Trophoblast cell (in vitro differentiated cells and primary cell): ENCODE measurements around the gene ARFGEF2.
A peak's percentile ranks its signal among the peaks of the same experiment; 100 is the strongest.

Experiments used
- DNase-seq, 2 donors: peaks; one replicate each; pipeline ENCODE4 v3.0.0-alpha.2; 2016
- H2AFZ ChIP-seq: 2 replicates; pipeline ENCODE4 v1.6.1; 2013; ENCODE audit warnings: low read length, moderate library complexity, mild to moderate bottlenecking; ENCODE audit not compliant: insufficient read depth, poor library complexity
- H2AK5ac ChIP-seq: 2 replicates; pipeline ENCODE4 v1.6.1; 2013; ENCODE audit warnings: mild to moderate bottlenecking, low read length
- H2BK120ac ChIP-seq: 2 replicates; pipeline ENCODE4 v1.6.1; 2013; ENCODE audit warnings: low read length, mild to moderate bottlenecking, moderate library complexity; ENCODE audit not compliant: insufficient read depth, poor library complexity
- H2BK12ac ChIP-seq: 2 replicates; pipeline ENCODE4 v1.6.1; 2013; ENCODE audit warnings: mild to moderate bottlenecking, low read length, moderate library complexity
- H2BK5ac ChIP-seq: 2 replicates; pipeline ENCODE4 v1.6.1; 2013; ENCODE audit warnings: low read length, low read depth, moderate library complexity, mild to moderate bottlenecking; ENCODE audit not compliant: poor library complexity
- H3K14ac ChIP-seq: 2 replicates; pipeline ENCODE4 v1.6.1; 2013; ENCODE audit warnings: mild to moderate bottlenecking, low read length
- H3K18ac ChIP-seq: 2 replicates; pipeline ENCODE4 v1.6.1; 2013; ENCODE audit warnings: mild to moderate bottlenecking, low read length
- H3K23ac ChIP-seq: 2 replicates; pipeline ENCODE4 v1.6.1; 2013; ENCODE audit warnings: low read length
- H3K27ac ChIP-seq: 2 replicates; pipeline ENCODE4 v1.5.1; 2013; ENCODE audit warnings: low read depth, mild to moderate bottlenecking, inconsistent platforms, low read length, moderate library complexity
- H3K27me3 ChIP-seq: 2 replicates; pipeline ENCODE4 v1.6.1; 2013; ENCODE audit warnings: inconsistent platforms, mild to moderate bottlenecking, low read length, moderate library complexity; ENCODE audit not compliant: insufficient read depth
- H3K36me3 ChIP-seq, 2 experiments: 1 replicate in 1 of 2; 2 replicates in 1 of 2; pipeline ENCODE4 v1.6.1; 2013; ENCODE audit warnings: low read length in 2 of 2, mild to moderate bottlenecking in 2 of 2, moderate library complexity in 1 of 2; ENCODE audit not compliant: insufficient read depth in 2 of 2, control insufficient read depth in 1 of 2
- H3K4ac ChIP-seq: 2 replicates; pipeline ENCODE4 v1.6.1; 2013; ENCODE audit warnings: low read depth, mild to moderate bottlenecking, low read length, moderate library complexity
- H3K4me1 ChIP-seq, 2 experiments: 1 replicate in 1 of 2; 2 replicates in 1 of 2; pipeline ENCODE4 v1.6.1; 2013; ENCODE audit warnings: low read length in 2 of 2, mild to moderate bottlenecking in 2 of 2, moderate library complexity in 1 of 2; ENCODE audit not compliant: insufficient read depth in 2 of 2, control insufficient read depth in 1 of 2
- H3K4me2 ChIP-seq: 2 replicates; pipeline ENCODE4 v1.6.1; 2013; ENCODE audit warnings: inconsistent platforms, mild to moderate bottlenecking, low read length, moderate library complexity
- H3K4me3 ChIP-seq: 2 replicates; pipeline ENCODE4 v1.5.1; 2013; ENCODE audit warnings: mild to moderate bottlenecking, low read depth, low read length, inconsistent platforms
- H3K79me1 ChIP-seq: one replicate; pipeline ENCODE4 v1.6.1; 2013; ENCODE audit warnings: low read length
- H3K79me2 ChIP-seq: 2 replicates; pipeline ENCODE4 v1.6.1; 2013; ENCODE audit warnings: low read length, mild to moderate bottlenecking; ENCODE audit not compliant: control insufficient read depth, insufficient read depth, poor library complexity
- H3K9ac ChIP-seq: 2 replicates; pipeline ENCODE4 v1.6.1; 2013; ENCODE audit warnings: mild to moderate bottlenecking, low read length
- H3K9me3 ChIP-seq: 2 replicates; pipeline ENCODE4 v1.6.1; 2013; ENCODE audit warnings: low read depth, mild to moderate bottlenecking, control low read depth, inconsistent platforms, low read length; ENCODE audit not compliant: insufficient read depth
- H4K12ac ChIP-seq: 2 replicates; pipeline ENCODE4 v1.6.1; 2013; ENCODE audit warnings: low read depth, mild to moderate bottlenecking, low read length, moderate library complexity
- H4K8ac ChIP-seq: 2 replicates; pipeline ENCODE4 v1.6.1; 2013; ENCODE audit warnings: low read depth, mild to moderate bottlenecking, low read length, moderate library complexity
- H4K91ac ChIP-seq: one replicate; pipeline ENCODE4 v1.6.1; 2013; ENCODE audit warnings: low read depth, mild to moderate bottlenecking, low read length, moderate library complexity
- WGBS: extraction: QIAGEN DNeasy Blood & Tissue Kit; methylation state at CpG from one replicate; pipeline ENCODE4 v1.1.7; 2013; ENCODE audit warnings: missing lambda C conversion rate; ENCODE audit not compliant: insufficient read length, insufficient coverage; ENCODE audit errors: extremely low coverage; 5-methylcytosine and 5-hydroxymethylcytosine counted together

The ARFGEF2 gene

DNA sequence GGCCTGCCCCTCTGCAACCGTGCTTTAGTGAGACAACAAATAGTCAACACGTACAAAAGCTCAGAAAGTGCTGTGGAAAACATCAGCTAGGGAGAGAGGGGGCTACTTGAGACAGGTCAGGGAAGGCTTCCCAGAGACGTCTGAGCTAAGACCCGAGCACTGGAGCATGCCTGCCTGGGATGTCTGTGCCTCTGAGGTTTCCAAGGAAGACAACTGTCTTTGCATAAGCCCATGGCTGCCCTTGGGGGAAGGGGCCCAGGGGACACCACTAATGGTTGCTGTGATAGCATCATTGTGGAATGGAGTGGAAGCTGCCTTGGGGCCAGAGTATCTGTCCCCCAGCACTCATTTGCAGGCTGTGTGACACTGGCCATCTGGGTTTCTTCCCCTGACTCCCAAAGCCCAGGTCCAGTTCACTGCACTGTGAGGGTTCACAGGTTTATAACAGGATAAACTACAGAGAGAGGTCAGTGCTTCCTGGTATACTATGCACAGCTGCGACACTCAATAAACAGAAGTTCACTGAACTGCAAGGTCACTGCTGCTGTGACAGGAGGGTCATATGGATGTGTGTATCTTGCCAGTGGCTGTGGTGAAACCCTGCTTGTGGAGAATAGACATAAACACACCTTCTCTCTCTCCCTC is 1.5 kb upstream of the ARFGEF2 start:
- Histone ChIP-seq H3K79me1 (peaks cover 12% of the 10 kb centered on the region), H4K12ac (no peak overlapping the region)

GRCh38 chr20:48920527-48921167 is 864 bp upstream of the ARFGEF2 start:
- Histone ChIP-seq H3K18ac (no peak overlapping the region), H4K12ac (peak overlapping the region; percentile 6), H3K23ac (no peak overlapping the region), H3K36me3 (no peaks in the 10 kb centered on the region), H2BK120ac (no peak overlapping the region), H3K4me2 (peak overlapping the region; percentile 65), H3K4me1 (peaks cover 3 to 4% of the 10 kb centered on the region in 2 experiments), H3K14ac (peak overlapping the region; percentile 18), H4K91ac (peak overlapping the region; percentile 32), H3K27me3 (no peaks in the 10 kb centered on the region), H3K9me3 (no peaks in the 10 kb centered on the region), H3K79me1 (peaks cover 12% of the 10 kb centered on the region), H3K27ac (no peak overlapping the region), H4K8ac (peak overlapping the region; percentile 55), H3K4me3 (peak overlapping the region; percentile 75), H2AK5ac (no peak overlapping the region), H3K4ac (no peak overlapping the region), H2BK5ac (no peak overlapping the region), H2BK12ac (no peak overlapping the region), H2AFZ (peak overlapping the region; percentile 21), H3K9ac (no peak overlapping the region), H3K79me2 (peaks cover 8% of the 10 kb centered on the region)
- no CpG with 5 or more reads among the region's 10 CpGs for WGBS
- no peak for DNase-seq

More for the DNA sequence above, 1.5 kb upstream of the ARFGEF2 start:
- no peak overlapping the region for H2AFZ ChIP-seq
- DNase-seq, result no peak
- H4K8ac ChIP-seq, result no peak overlapping the region
- H3K27ac ChIP-seq, result no peak overlapping the region
- peaks cover 2 to 3% of the 10 kb centered on the region in 2 experiments for H3K4me1 ChIP-seq
- H3K36me3 ChIP-seq, result no peaks in the 10 kb centered on the region
- H3K27me3 ChIP-seq, result no peaks in the 10 kb centered on the region
- no peak overlapping the region for H2AK5ac ChIP-seq
- no peak overlapping the region for H2BK5ac ChIP-seq
- no peak overlapping the region for H3K18ac ChIP-seq
- H3K23ac ChIP-seq, result no peak overlapping the region
- H4K91ac ChIP-seq, result no peak overlapping the region
- no peak overlapping the region for H3K9ac ChIP-seq
- no peak overlapping the region for H3K4me3 ChIP-seq
- no CpG with 5 or more reads among the region's 5 CpGs for WGBS
- no peak overlapping the region for H3K14ac ChIP-seq
- H2BK120ac ChIP-seq, result no peak overlapping the region
- no peaks in the 10 kb centered on the region for H3K9me3 ChIP-seq
- H2BK12ac ChIP-seq, result no peak overlapping the region
- no peak overlapping the region for H3K4ac ChIP-seq
- H3K4me2 ChIP-seq, result no peak overlapping the region
- peaks cover 8% of the 10 kb centered on the region for H3K79me2 ChIP-seq

DNA sequence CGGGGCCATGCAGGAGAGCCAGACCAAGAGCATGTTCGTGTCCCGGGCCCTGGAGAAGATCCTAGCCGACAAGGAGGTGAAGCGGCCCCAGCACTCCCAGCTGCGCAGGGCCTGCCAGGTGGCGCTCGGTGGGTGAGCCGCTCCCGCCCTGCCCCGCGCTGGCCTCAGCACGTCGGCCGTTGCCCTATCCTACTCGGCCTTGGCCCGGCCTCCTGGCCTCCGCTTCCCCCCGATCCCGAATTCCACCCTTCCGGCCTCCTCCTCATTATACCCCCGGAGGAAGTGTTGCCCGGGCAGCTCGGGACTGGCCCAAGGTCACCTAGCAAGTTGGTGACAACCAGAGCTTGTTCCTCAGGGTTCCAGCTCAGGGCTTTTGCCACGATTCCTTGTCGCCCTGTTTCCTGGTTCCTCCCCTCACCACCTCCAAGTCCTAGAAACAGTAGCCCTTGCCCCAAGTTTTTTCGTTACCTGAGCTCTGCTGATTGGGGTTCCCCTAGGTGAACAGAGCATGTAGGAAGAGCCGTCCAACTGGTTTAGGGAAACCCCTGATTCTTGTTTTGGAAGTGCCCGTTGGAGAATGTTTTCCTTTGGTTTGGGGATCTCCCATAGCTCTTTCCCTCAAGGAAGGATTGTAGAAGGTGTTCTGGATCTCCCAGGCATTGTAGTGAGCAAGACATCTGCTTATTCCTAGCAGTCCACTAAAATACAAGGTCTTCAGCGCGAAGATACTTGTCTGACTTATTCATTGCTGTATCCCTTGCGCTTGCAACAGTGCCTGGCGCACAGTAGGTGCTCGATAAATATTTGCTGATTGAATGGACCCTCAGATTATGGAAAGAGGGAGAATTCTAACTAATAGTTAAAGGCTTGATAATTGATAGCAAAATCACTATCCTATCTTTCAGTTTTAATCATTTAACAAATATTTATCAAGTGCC is 641 bp downstream of the ARFGEF2 start:
- Histone ChIP-seq H4K8ac (peak overlapping the region; percentile 95), H3K23ac (no peak overlapping the region), H3K27me3 (no peaks in the 10 kb centered on the region), H4K91ac (peak overlapping the region; percentile 94), H2BK120ac (peak overlapping the region; percentile 73), H3K18ac (peak overlapping the region; percentile 79), H3K4ac (peak overlapping the region; percentile 94), H3K4me1 (peaks cover 3 to 4% of the 10 kb centered on the region in 2 experiments), H3K9me3 (no peaks in the 10 kb centered on the region), H3K27ac (peak overlapping the region; percentile 88), H3K4me2 (peak overlapping the region; percentile 65), H2BK5ac (peak overlapping the region; percentile 89), H4K12ac (peak overlapping the region; percentile 89), H2AK5ac (peak overlapping the region; percentile 89), H3K79me2 (peaks cover 11% of the 10 kb centered on the region), H3K36me3 (no peaks in the 10 kb centered on the region), H3K14ac (peak overlapping the region; percentile 95), H2BK12ac (peak overlapping the region; percentile 11), H3K4me3 (peak overlapping the region; percentile 91), H2AFZ (peak overlapping the region; percentile 58), H3K9ac (peak overlapping the region; percentile 95), H3K79me1 (peaks cover 12% of the 10 kb centered on the region)
- peak; percentile 27 to 57 for DNase-seq
- WGBS, result no CpG with 5 or more reads among the region's 34 CpGs

DNA sequence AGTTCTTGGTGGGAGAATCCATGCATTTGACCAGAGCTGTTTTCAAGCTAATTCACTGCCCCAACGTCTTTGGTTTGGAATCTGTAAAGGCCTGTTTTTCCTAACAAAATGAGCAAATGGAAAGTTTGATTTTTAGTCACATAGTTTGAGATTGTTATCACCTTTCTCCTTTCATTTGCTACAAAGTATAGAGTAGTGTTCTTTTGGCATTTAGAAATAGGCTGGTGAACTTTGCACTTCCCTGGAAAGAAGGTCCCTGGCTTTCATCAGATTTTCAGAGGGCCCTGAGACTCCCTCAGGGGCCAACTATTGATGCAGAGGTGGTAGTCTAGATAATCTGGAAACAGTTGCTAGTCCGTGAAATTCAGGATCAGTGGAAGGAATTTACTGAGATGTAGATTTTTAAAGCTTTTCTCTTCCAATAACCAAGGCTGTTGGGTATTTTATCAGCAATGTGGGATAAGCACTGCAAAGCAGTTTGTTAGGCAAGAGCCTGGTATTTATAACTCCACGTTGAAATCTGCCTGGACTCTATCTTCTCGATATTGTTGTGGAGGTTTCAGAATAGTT is 1.7 kb downstream of the ARFGEF2 start:
- Histone ChIP-seq H2AFZ (no peak overlapping the region), H3K9me3 (no peaks in the 10 kb centered on the region), H3K36me3 (no peaks in the 10 kb centered on the region), H3K4ac (no peak overlapping the region), H2BK120ac (no peak overlapping the region), H3K4me2 (peak overlapping the region; percentile 26), H2AK5ac (no peak overlapping the region), H3K27ac (peak overlapping the region; percentile 67), H3K4me3 (no peak overlapping the region), H4K91ac (no peak overlapping the region), H4K12ac (no peak overlapping the region), H3K79me2 (peaks cover 11% of the 10 kb centered on the region), H2BK12ac (no peak overlapping the region), H3K14ac (no peak overlapping the region), H2BK5ac (no peak overlapping the region), H3K27me3 (no peaks in the 10 kb centered on the region), H3K4me1 (peaks cover 3 to 4% of the 10 kb centered on the region in 2 experiments), H3K23ac (no peak overlapping the region), H3K79me1 (peaks cover 12% of the 10 kb centered on the region), H4K8ac (no peak overlapping the region), H3K18ac (no peak overlapping the region), H3K9ac (no peak overlapping the region)
- peak in 1 of 2 donors; percentile 57 for DNase-seq
- no CpG with 5 or more reads among the region's 4 CpGs for WGBS
